CD4-positive, alpha-beta T cell treated with Interleukin-21 for 1 hour (primary cell): ENCODE data around the gene PCDH10.

Source experiments
- DNase-seq: peaks from one replicate; pipeline ENCODE4 v3.0.0-alpha.2; 2020

The PCDH10 gene

GRCh38 chr4:133148690-133149363 is at the start of gene PCDH10:
Gene PCDH10 (plus strand): TSS chr4:133149294. CDS start chr4:133150141, 847 bp downstream.
- peak; percentile 24 for DNase-seq

- no peak for DNase-seq
Measured at GRCh38 chr4:133102043-133102442, 47.1 kb upstream of the PCDH10 start.

- DNase-seq, result no peak
Measured at GRCh38 chr4:133102612-133103409, 46.3 kb upstream of the PCDH10 start.

GRCh38 chr4:133112641-133113040 is 36.5 kb upstream of the PCDH10 start:
- no peak for DNase-seq

- DNase-seq, result no peak
Measured at GRCh38 chr4:133124746-133125145, 24.3 kb upstream of the PCDH10 start.

- DNase-seq, result no peak
Measured at GRCh38 chr4:133127500-133127899, 21.6 kb upstream of the PCDH10 start.

GRCh38 chr4:133129237-133129636 is 19.9 kb upstream of the PCDH10 start:
- DNase-seq, result no peak

GRCh38 chr4:133130171-133130570 is 18.9 kb upstream of the PCDH10 start:
- DNase-seq, result no peak

GRCh38 chr4:133131829-133132460 is 17.1 kb upstream of the PCDH10 start:
- no peak for DNase-seq

- no peak for DNase-seq
Measured at GRCh38 chr4:133136833-133137232, 12.3 kb upstream of the PCDH10 start.

GRCh38 chr4:133137571-133137970 is 11.5 kb upstream of the PCDH10 start:
- no peak for DNase-seq

GRCh38 chr4:133143775-133144430 is 5.2 kb upstream of the PCDH10 start:
- no peak for DNase-seq

GRCh38 chr4:133145241-133145640 is 3.9 kb upstream of the PCDH10 start:
- no peak for DNase-seq

- no peak for DNase-seq
Measured at GRCh38 chr4:133145758-133146573, 3.1 kb upstream of the PCDH10 start.

- DNase-seq, result no peak
Measured at GRCh38 chr4:133146574-133147241, 2.4 kb upstream of the PCDH10 start.

GRCh38 chr4:133147286-133147821 is 1.7 kb upstream of the PCDH10 start:
- no peak for DNase-seq

- DNase-seq, result no peak
Measured at GRCh38 chr4:133147921-133148689, 989 bp upstream of the PCDH10 start.

- DNase-seq, result no peak
Measured at GRCh38 chr4:133149364-133149695, 236 bp downstream of the PCDH10 start.

- no peak for DNase-seq
Measured at GRCh38 chr4:133149932-133150471, 908 bp downstream of the PCDH10 start.

GRCh38 chr4:133150486-133151340 is 1.6 kb downstream of the PCDH10 start:
- no peak for DNase-seq
